GM12878 (cell line): ENCODE data around the gene ADCYAP1R1. TPM values are rescaled to one million over a fixed set of nuclear protein-coding genes. Genes with fewer than 3 reads are reported as not detected.

Experiments
- ATAC-seq: fragments of 200-7000 bp; cut with Tn5 transposase; 3 replicates; pipeline ENCODE4 v1.9.1; 2020; ENCODE audit warnings: mild to moderate bottlenecking, moderate library complexity
- BruUV-seq: library from RNA; stranded (reverse); fragments of 400-500 nt; replicated peaks from 2 replicates; lab custom pipeline; 2021; lab: Mats Ljungman, UMichigan
- CTCF ChIA-PET: fragments of 300-600 bp; sonication (Branson Sonifier 250); formaldehyde crosslinking; extraction: SDS; loops from one replicate; lab custom pipeline; 2021; ENCODE audit warnings: inconsistent platforms; lab: Yijun Ruan, JAX
- POLR2A ChIA-PET: fragments of 350-600 bp; formaldehyde crosslinking; extraction: SDS; loops from one replicate; lab custom pipeline; 2021; ENCODE audit warnings: inconsistent platforms; lab: Charles Lee
- RAD21 ChIA-PET: fragments of 300-600 bp; sonication (Branson Sonifier 250); formaldehyde crosslinking; loops from one replicate; lab custom pipeline; 2023; ENCODE audit warnings: antibody characterized with exemption; ENCODE audit not compliant: unreplicated experiment; lab: Charles Lee
- SMC1A ChIA-PET: fragments of 300-600 bp; sonication (Branson Sonifier 250); formaldehyde crosslinking; loops from one replicate; lab custom pipeline; 2023; ENCODE audit not compliant: unreplicated experiment, uncharacterized antibody; lab: Charles Lee
- DNase-seq: peaks from one replicate; pipeline ENCODE4 v3.0.0-alpha.2; 2011; ENCODE audit warnings: low read depth, low spot score
- FAIRE-seq: peaks from 3 replicates; lab custom pipeline; 2011; peaks lifted over from hg19 to GRCh38; lab: Jason Lieb, UNC
- H2AFZ ChIP-seq: 2 replicates; pipeline ENCODE4 v1.6.0; 2011; ENCODE audit warnings: low read depth, low read length, control low read depth; ENCODE audit not compliant: control insufficient read depth
- H3K27ac ChIP-seq: 2 replicates; pipeline ENCODE4 v1.5.1; 2011; ENCODE audit warnings: control low read depth; ENCODE audit not compliant: control insufficient read depth, insufficient read depth
- H3K27me3 ChIP-seq, 2 experiments: replicated peaks in 1 of 2; 2 replicates each; pipeline versions ENCODE4 v1.6.0 to v1.6.1; 2011; ENCODE audit warnings: low read length in 1 of 2; ENCODE audit not compliant: control insufficient read depth in 2 of 2, insufficient read depth in 2 of 2
- H3K36me3 ChIP-seq, 2 experiments: 2 replicates each; pipeline ENCODE4 v1.5.1; 2011; ENCODE audit warnings: low read length in 1 of 2; ENCODE audit not compliant: control insufficient read depth in 2 of 2, insufficient read depth in 2 of 2
- H3K4me1 ChIP-seq: 2 replicates; pipeline ENCODE4 v1.6.1; 2011; ENCODE audit warnings: mild to moderate bottlenecking, low read length, moderate library complexity, mixed read lengths; ENCODE audit not compliant: control insufficient read depth, insufficient read depth
- H3K4me2 ChIP-seq: 2 replicates; pipeline ENCODE4 v1.6.0; 2011; ENCODE audit warnings: control low read depth; ENCODE audit not compliant: control insufficient read depth, insufficient read depth
- H3K4me3 ChIP-seq: fragments of 200-600 bp; sonication (generic); 2 replicates; pipeline ENCODE4 v1.5.1; 2016
- H3K79me2 ChIP-seq: 2 replicates; pipeline ENCODE4 v1.6.0; 2011; ENCODE audit warnings: low read length; ENCODE audit not compliant: control insufficient read depth, insufficient read depth
- H3K9ac ChIP-seq: 2 replicates; pipeline ENCODE4 v1.8.0; 2011; ENCODE audit warnings: low read length, control low read depth, mixed read lengths; ENCODE audit not compliant: control insufficient read depth, insufficient read depth
- H3K9me3 ChIP-seq: replicated peaks from 3 replicates; pipeline ENCODE4 v1.5.1; 2011; ENCODE audit warnings: mild to moderate bottlenecking, low read length; ENCODE audit not compliant: control insufficient read depth, insufficient read depth
- H4K20me1 ChIP-seq: 2 replicates; pipeline ENCODE4 v1.6.0; 2011; ENCODE audit not compliant: control insufficient read depth, insufficient read depth
- CBX5 ChIP-seq: sonication (generic); IDR thresholded peaks from 2 replicates; pipeline ENCODE4 v1.6.1; 2016; ENCODE audit warnings: low read depth, moderate library complexity, mild to moderate bottlenecking, inconsistent platforms
- ETV6 ChIP-seq, 2 experiments: fragments of 450-650 bp in 1 of 2; IDR thresholded peaks in 1 of 2; conservative IDR thresholded peaks in 1 of 2; 2 replicates each; pipeline ENCODE4 v1.6.1; 2014; ENCODE audit warnings: antibody characterized with exemption in 1 of 2, borderline replicate concordance in 1 of 2, low read depth in 1 of 2, mild to moderate bottlenecking in 1 of 2, moderate library complexity in 1 of 2
- HDGF ChIP-seq: fragments of 450-650 bp; IDR thresholded peaks from 2 replicates; pipeline ENCODE4 v1.6.1; 2016; ENCODE audit warnings: antibody characterized with exemption
- IRF3 ChIP-seq: fragments of 450-650 bp; IDR thresholded peaks from 2 replicates; pipeline ENCODE4 v1.6.1; 2014; ENCODE audit warnings: mild to moderate bottlenecking
- MLLT1 ChIP-seq: fragments of 450-650 bp; IDR thresholded peaks from 2 replicates; pipeline ENCODE4 v1.6.1; 2016; ENCODE audit warnings: mild to moderate bottlenecking
- POLR2A ChIP-seq: IDR thresholded peaks from 2 replicates; pipeline ENCODE4 v1.6.1; 2011; ENCODE audit warnings: low read depth, mild to moderate bottlenecking, low read length
- WGBS: methylation state at CpG from one replicate; pipeline ENCODE4 v1.1.6; 2016; ENCODE audit warnings: low lambda C conversion rate; ENCODE audit not compliant: insufficient replicate concordance, insufficient coverage; ENCODE audit errors: missing lambda C conversion rate; 5-methylcytosine and 5-hydroxymethylcytosine counted together
- in situ Hi-C: fragments of 300-500 bp; cut with MboI; formaldehyde crosslinking; loops from 9 replicates; pipeline ENCODE4 v1.14.3; 2018; ENCODE audit warnings: mixed read lengths
- intact Hi-C: fragments of 100-400 bp; cut with micrococcal nuclease; formaldehyde crosslinking; loops from one replicate; pipeline ENCODE4 v1.14.2; 2022; ENCODE audit not compliant: unreplicated experiment
- polyA plus RNA-seq, 11 experiments: library from polyadenylated mRNA; depleted of rRNA in 4 of 11; unstranded in 6 of 11; stranded (reverse) in 5 of 11; fragments of >200 nt; fragmentation: Nextera tagmentation in 4 of 11; fragmentation: Illumina TruSeq in 1 of 11; extraction: Ambion mirVana in 4 of 11; extraction: Trizol in 1 of 11; gene quantifications; 1 replicate in 1 of 11; 2 replicates in 10 of 11; pipeline versions ENCODE4 v1.2.1 to v1.2.3, GENCODE V29; 2011 to 2016; ENCODE audit warnings: inconsistent platforms in 2 of 11, missing spikeins in 2 of 11, low read depth in 1 of 11
- total RNA-seq, 4 experiments: library from RNA; depleted of rRNA in 3 of 4; stranded (reverse); fragments of >200 nt in 3 of 4; fragmentation: Illumina TruSeq in 1 of 4; extraction: Trizol in 1 of 4; gene quantifications; 2 replicates each; pipeline versions ENCODE4 v1.2.1 to v1.2.3, GENCODE V29; 2013 to 2021

ADCYAP1R1 gene
- total and polyA plus RNA-seq, 10 of the 15 experiments (the other 5 are each of a cell fraction or from before 2014, with no cell fraction given): not detected

- Histone ChIP-seq H3K4me3 (no peak overlapping the region), H3K27me3 (peaks cover 3 to 5% of the 10 kb centered on the region in 2 experiments), H4K20me1 (no peaks in the 10 kb centered on the region), H3K4me1 (no peaks in the 10 kb centered on the region), H3K9ac (no peak overlapping the region), H3K36me3 (no peaks in the 10 kb centered on the region), H3K4me2 (no peak overlapping the region), H3K27ac (no peak overlapping the region), H3K9me3 (no peaks in the 10 kb centered on the region), H2AFZ (no peak overlapping the region), H3K79me2 (no peaks in the 10 kb centered on the region)
- FAIRE-seq (no peak), DNase-seq (no peak), ATAC-seq (no peak)
- no peak for TF ChIP-seq IRF3
- TF ChIP-seq POLR2A: no peak
- no peak for TF ChIP-seq ETV6 (conservative IDR thresholded peaks at IDR 0.05 in 1 of 2, IDR thresholded peaks at IDR 0.05 in 1 of 2; ENCODE audit: borderline replicate concordance in 1 of 2, low read depth in 1 of 2)
- TF ChIP-seq CBX5: no peak
- TF ChIP-seq MLLT1: no peak
- no peak for TF ChIP-seq HDGF
- BruUV-seq: no TSS peak
- in situ Hi-C loops: no loop called here
- ChIA-PET CTCF (no interaction called here), RAD21 (no interaction called here), SMC1A (no interaction called here), POLR2A (no interaction called here)
- intact Hi-C loops: no loop called here
- 55% methylated on average over 24 of the region's 24 CpGs for WGBS
These were observed 26.4 kb downstream of the ADCYAP1R1 start for GRCh38 chr7:31078363-31078990.
